Activated T-cell treated with anti-CD3 and anti-CD28 coated beads, Interleukin-2, amount 50 U/mL, for 4 hours (primary cell): ENCODE results near the gene NASP. TPM values are rescaled to one million over a fixed set of nuclear protein-coding genes. Genes with fewer than 3 reads are reported as not detected.

Source experiments
- ATAC-seq, 2 donors: fragments of 200-7000 bp; cut with Tn5 transposase; one replicate each; pipeline ENCODE4 v1.10.0; 2021
- DNase-seq: peaks from one replicate; pipeline ENCODE4 v3.0.0-alpha.2; 2020
- H3K27me3 Mint-ChIP-seq: one replicate; pipeline ENCODE4 v1.8.0; 2021; ENCODE audit warnings: low read depth, mixed read lengths
- H3K36me3 Mint-ChIP-seq: one replicate; pipeline ENCODE4 v1.8.0; 2022; ENCODE audit warnings: mixed read lengths; ENCODE audit not compliant: insufficient read depth
- H3K4me1 Mint-ChIP-seq: one replicate; pipeline ENCODE4 v1.8.0; 2021; ENCODE audit warnings: low read depth, mixed read lengths
- H3K4me3 Mint-ChIP-seq: one replicate; pipeline ENCODE4 v1.8.0; 2021; ENCODE audit warnings: mild to moderate bottlenecking, moderate library complexity, mixed read lengths
- H3K9me3 Mint-ChIP-seq: one replicate; pipeline ENCODE4 v1.8.0; 2021; ENCODE audit warnings: mixed read lengths
- total RNA-seq, 3 donors: library from RNA; stranded (reverse); gene quantifications; one replicate each; pipeline ENCODE4 v1.2.1, GENCODE V29; 2021

The NASP gene, protein sequence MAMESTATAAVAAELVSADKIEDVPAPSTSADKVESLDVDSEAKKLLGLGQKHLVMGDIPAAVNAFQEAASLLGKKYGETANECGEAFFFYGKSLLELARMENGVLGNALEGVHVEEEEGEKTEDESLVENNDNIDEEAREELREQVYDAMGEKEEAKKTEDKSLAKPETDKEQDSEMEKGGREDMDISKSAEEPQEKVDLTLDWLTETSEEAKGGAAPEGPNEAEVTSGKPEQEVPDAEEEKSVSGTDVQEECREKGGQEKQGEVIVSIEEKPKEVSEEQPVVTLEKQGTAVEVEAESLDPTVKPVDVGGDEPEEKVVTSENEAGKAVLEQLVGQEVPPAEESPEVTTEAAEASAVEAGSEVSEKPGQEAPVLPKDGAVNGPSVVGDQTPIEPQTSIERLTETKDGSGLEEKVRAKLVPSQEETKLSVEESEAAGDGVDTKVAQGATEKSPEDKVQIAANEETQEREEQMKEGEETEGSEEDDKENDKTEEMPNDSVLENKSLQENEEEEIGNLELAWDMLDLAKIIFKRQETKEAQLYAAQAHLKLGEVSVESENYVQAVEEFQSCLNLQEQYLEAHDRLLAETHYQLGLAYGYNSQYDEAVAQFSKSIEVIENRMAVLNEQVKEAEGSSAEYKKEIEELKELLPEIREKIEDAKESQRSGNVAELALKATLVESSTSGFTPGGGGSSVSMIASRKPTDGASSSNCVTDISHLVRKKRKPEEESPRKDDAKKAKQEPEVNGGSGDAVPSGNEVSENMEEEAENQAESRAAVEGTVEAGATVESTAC
- total RNA-seq: 100 to 1,000 TPM; 243 to 271 (median 268) TPM

DNA sequence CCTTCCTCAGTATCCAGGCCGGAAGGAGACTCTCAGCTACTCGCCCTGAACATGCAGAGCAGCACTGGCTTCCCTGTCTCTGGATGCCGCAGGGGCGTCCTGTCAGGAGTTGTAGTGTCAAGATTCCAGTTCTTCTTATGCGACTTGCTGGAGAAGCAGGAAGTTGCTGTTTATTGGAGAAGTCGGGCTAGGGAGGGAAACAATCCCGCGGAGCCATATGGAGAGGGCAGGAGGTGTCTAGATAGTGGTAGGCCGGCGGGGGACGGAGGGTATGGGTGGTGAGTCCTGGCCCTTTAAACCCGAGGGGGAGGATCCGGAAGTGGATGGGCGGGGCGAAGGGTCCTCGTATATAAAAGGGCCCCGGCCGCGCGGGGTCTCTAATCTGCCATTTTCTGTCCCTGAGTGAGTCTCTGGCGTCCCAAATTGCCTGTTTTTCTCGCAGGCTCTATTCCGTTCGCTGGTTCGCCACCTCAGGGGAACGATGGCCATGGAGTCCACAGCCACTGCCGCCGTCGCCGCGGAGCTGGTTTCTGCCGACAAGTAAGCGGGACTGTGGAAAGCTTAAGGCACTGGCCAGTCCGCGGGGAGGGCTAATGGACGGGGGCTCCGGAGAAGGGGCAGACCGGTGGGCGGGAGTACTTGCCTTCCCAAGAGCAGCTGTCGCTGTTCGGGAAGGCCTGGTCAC, at the start of gene NASP:
NASP (plus strand) TSS at position 376 of the 685 bp plus-strand sequence; CDS start at position 482, 106 bp downstream.
- H3K4me3 Mint-ChIP-seq: peak within 1 kb of the TSS; percentile 99
- no peaks in the 10 kb centered on the region for H3K9me3 Mint-ChIP-seq
- ATAC-seq (peak; percentile 73 to 75), DNase-seq (peak; percentile 93)
- H3K27me3 Mint-ChIP-seq: no peaks in the 10 kb centered on the region
- peaks cover 2% of the 10 kb centered on the region for H3K36me3 Mint-ChIP-seq
- peaks cover 26% of the 10 kb centered on the region for H3K4me1 Mint-ChIP-seq

DNA sequence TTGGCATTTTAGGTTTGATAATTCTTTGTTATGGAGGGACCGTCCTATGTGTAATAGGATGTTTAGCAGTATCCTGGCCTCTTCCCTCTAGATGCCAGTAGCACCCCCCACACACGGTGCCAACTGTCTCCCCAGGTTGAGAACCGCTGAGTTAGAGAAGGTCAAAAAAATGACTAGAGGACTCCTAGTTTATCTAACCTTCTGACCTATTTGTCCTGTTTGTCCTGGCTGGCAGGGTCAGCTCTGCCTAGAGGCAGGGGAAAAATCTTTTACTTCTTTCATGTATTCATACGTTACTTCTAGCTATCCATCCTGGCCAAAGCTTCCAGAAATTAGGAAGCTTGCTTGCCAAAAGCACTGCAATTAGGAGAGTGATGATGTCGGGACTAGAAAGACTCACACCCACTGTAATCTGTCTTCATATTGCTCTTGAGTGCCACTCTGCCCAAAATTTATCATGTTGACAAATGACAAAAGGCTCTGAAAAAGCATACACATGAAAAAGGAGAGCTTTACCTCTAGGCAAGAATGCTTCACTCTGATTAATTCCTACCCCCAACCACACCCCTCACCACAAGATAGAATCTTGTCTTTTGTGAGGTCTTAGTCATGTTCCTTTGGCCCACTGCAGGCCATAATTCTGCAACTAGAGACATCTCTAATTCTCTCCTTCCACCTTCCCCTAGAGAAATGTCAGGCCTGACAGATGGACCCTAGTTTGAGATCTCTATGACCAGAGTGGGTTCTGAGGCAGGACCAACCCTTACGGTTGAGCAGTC, 47.7 kb upstream of the NASP start:
- ATAC-seq (peak; percentile 82 to 87), DNase-seq (no peak)
- no peak overlapping the region for H3K4me3 Mint-ChIP-seq
- no peaks in the 10 kb centered on the region for H3K27me3 Mint-ChIP-seq
- H3K36me3 Mint-ChIP-seq: no peaks in the 10 kb centered on the region
- no peaks in the 10 kb centered on the region for H3K9me3 Mint-ChIP-seq
- peaks cover 7% of the 10 kb centered on the region for H3K4me1 Mint-ChIP-seq

DNA sequence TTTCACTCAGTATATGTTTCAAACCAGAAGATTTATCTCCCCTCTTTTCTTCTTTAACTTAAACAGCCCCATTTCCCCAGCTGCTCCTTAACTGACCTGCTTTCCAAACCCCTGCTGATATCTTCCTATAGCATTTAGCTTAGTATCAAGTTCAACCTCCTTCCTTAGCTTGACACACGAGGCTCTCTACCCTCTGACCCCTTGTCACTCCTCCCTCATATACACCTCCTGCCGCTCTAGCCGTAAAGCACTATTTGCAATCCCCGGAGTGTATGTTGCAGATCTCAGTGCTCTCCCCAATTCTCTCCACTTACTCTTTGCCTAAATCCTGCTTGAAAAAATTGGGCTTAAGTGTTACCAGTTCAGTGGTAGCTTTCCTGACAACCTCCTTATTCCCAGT, 47.0 kb upstream of the NASP start:
- Mint-ChIP-seq H3K27me3 (no peaks in the 10 kb centered on the region), H3K9me3 (no peaks in the 10 kb centered on the region), H3K4me3 (no peak overlapping the region), H3K36me3 (no peaks in the 10 kb centered on the region), H3K4me1 (peaks cover 6% of the 10 kb centered on the region)
- no peak for ATAC-seq
- DNase-seq: no peak

DNA sequence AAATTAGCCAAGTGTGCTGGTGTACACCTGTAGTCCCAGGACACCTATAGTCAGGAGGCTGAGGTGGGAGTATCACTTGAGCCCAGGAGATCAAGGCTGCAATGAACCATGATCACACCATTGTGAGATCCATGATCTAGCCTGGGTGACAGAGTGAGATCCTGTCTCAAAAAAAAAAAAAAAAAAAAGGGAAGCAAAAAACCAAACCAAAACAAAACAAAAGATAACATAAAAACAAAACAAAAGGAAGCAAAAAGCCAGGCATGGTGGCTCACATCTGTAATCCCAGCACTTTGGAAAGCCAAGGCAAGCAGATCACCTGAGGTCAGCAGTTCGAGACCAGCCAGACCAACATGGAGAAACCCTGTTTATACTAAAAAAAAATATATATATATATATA, 42.6 kb upstream of the NASP start:
- no peak for ATAC-seq
- Mint-ChIP-seq H3K27me3 (no peaks in the 10 kb centered on the region), H3K4me3 (no peak overlapping the region), H3K4me1 (peaks cover 35% of the 10 kb centered on the region), H3K9me3 (no peaks in the 10 kb centered on the region), H3K36me3 (no peaks in the 10 kb centered on the region)
- no peak for DNase-seq

DNA sequence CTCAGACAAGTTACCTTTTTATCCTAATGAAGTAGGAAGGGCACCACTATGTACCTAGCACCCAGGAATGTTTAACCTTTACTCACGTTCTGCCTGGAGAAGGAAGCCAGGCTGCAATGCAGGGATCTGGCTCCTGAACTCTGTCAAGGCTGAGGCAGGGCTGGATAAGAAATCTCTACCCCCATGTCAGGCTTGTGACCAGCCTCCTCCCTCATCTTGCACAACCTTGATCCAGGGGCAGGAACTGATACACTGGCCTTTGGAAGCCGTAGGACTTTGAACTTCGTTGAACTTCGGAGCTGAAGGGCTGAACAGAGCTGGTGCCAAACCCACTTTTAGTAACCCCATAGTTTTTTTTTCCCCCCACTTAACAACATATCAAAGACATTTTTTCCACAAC, 41.2 kb upstream of the NASP start:
- no peaks in the 10 kb centered on the region for H3K36me3 Mint-ChIP-seq
- no peaks in the 10 kb centered on the region for H3K27me3 Mint-ChIP-seq
- H3K4me3 Mint-ChIP-seq: no peak overlapping the region
- H3K4me1 Mint-ChIP-seq: peaks cover 32% of the 10 kb centered on the region
- H3K9me3 Mint-ChIP-seq: no peaks in the 10 kb centered on the region
- DNase-seq (no peak), ATAC-seq (no peak)

DNA sequence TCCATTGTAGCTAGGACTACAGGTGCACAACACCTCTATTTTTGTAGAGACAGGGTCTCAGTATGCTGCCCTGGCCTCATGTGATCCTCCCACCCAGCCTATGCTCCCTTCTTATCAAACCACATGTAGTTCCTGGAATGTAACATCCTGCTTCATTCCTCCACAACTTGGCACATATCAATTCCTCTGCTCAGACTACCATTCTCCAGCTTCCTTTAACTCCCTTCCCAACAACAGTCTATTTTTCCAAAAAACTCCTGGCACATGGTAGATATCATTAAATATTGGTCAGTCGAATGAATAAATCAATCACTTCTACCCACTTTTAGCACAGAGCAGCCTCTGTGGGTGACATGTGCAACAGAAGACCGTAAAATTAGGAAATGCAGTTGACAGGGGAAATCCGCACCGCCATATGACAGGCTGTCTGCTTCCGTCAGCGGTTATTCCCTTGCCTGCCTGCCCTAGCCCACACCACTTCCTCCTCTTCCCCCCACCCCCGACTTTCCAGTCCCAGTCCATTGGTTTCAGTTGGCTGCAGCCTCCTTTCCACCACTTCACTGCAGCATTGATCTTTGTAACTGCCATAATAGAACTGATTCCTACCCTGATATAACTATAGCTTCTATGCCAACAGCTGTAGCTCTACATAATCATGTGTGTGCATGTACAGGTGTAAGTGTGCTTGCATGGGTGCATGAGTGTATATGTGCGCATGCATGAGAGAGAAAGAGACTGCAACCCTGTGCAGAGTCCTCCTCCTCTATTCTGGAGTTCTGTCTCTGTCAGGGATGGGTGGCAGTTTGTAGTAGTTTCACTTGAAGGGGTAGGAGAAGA, 40.0 kb upstream of the NASP start:
- no peaks in the 10 kb centered on the region for H3K9me3 Mint-ChIP-seq

DNA sequence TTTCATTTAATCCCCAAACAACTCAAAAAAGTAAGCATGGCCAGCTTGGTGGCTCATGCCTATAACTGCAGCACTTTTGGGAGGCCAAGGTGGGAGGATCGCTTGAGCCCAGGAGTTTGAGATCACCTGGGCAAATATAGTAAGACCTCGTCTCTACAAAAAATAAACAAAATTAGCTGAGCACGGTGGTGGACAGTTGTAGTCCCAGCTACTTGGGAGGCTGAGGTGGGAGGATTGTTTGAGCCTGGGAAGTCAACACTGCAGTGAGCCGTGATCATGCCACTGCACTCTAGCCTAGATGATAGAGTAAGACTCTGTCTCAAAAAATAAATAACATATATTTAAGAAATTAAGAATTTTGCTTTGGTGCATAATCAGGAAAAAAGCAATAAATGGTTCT, 39.3 kb upstream of the NASP start:
- DNase-seq (no peak), ATAC-seq (no peak)
- Mint-ChIP-seq H3K9me3 (no peaks in the 10 kb centered on the region), H3K4me1 (peaks cover 32% of the 10 kb centered on the region), H3K27me3 (no peaks in the 10 kb centered on the region), H3K4me3 (no peak overlapping the region), H3K36me3 (no peaks in the 10 kb centered on the region)

More for the DNA sequence above, 40.0 kb upstream of the NASP start:
- no peaks in the 10 kb centered on the region for H3K36me3 Mint-ChIP-seq
- H3K27me3 Mint-ChIP-seq: no peaks in the 10 kb centered on the region
- DNase-seq (peak; percentile 72), ATAC-seq (peak; percentile 90 to 94)
- peak overlapping the region; percentile 66 for H3K4me3 Mint-ChIP-seq
- peaks cover 32% of the 10 kb centered on the region for H3K4me1 Mint-ChIP-seq

DNA sequence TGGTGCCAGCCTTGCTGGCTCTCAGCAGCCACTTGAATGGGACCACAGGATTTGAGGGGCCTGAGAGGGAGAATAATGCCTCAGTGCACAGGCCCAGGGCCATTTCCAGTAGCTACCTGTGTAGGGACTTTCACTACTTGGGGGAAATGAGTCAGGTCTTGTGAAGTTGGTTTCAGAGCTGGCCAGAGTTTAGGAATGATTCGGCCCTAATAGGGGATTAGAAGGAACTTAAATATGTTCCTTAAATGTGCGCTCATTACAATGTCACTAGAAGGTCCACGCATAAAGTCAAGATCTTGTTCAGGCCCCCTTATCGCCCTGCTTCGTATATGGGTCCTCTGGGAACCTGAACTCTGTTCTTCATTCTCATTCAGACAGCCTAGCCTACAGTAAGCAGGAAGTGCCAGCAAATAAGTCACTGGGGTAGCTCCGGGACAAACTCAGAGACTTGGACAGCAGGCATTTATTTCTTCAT, 38.8 kb upstream of the NASP start:
- ATAC-seq: peak in 1 of 2 donors; percentile 34
- no peaks in the 10 kb centered on the region for H3K27me3 Mint-ChIP-seq
- no peak for DNase-seq
- H3K4me1 Mint-ChIP-seq: peaks cover 32% of the 10 kb centered on the region
- H3K9me3 Mint-ChIP-seq: no peaks in the 10 kb centered on the region
- no peak overlapping the region for H3K4me3 Mint-ChIP-seq
- no peaks in the 10 kb centered on the region for H3K36me3 Mint-ChIP-seq

DNA sequence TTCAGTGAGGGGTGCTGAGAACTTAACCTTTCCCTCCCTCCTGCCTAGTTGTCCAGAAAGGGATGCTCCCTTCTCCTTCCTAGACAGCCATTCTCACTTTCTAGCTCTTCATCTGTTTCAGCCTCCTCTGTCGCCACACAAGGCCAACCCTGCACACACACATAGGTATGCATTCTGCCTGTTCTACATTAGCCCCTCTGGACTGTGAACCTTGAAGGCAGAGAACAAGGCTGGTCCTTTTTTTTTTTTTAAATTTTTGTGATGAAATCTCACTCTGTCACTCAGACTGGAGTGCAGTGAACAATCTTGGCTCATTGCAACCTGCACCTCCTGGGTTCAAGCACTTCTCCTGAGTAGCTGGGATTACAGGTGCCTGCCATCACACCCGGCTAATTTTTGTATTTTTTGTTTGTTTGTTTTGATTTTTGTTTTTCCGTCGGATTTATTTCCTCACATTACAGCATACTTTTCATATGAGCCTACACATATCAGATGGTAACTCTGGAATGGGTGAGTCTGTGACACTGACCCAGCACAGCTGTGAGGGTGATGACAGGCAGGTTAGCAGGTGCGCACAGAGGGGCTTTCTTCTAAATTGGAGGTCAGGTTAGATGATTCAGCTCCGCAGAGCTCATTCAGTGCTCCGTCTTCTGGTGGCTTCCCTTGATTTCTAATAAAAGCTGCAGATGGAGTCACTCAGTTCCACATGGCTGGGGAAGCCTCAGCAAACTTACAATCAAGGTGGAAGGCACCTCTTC, 38.1 kb upstream of the NASP start:
- peaks cover 32% of the 10 kb centered on the region for H3K4me1 Mint-ChIP-seq
- no peaks in the 10 kb centered on the region for H3K27me3 Mint-ChIP-seq
- H3K9me3 Mint-ChIP-seq: no peaks in the 10 kb centered on the region
- no peaks in the 10 kb centered on the region for H3K36me3 Mint-ChIP-seq
- DNase-seq: no peak
- no peak for ATAC-seq
- H3K4me3 Mint-ChIP-seq: no peak overlapping the region

DNA sequence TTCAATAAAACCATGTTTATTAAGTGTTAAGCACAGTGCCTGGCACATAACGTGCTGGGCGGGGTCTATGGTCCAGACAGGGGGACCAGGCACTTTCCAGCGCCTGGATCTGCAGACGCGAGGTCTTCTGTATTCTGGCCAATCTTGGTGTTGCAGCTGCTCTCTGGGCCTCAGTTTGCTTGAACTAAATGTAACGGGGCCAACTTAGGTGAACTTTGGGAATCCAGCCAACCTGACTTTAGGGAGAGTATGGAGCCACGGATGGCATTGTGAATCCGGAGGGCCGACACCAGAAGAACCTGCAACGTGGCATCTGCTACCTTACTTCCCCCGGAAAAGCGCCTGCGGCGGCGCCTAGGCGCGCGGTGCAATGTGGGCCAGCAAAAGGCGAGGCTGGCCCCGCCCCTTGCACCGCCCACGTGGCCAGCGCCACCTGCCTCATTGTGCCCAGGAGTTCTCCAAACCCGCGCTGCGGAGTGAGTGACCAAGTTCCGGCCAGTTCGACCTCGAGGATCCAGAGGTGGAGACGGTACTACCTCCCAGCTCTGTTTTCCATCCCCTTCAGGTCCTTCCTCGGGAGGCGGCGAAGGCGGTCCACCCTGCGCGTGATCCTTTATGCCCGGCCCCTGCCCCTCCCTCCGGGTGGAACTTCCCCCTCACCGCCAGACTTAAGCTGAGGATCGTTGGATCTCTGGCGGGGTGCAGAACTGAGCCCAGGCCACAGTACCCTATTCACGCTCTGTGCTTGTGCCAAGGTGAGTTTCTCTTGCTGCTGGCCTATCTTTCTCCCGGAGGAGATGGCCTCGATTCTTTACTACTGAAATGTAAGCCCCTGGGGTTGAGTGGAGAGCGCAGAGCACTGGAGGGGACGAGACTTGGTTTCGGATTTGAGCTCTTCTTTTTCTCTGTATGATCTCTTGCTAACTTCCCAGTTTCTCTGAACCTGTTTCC, 33.2 kb upstream of the NASP start, which contains the start of gene AKR1A1:
AKR1A1 (plus strand) TSS at position 426 of the 951 bp plus-strand sequence. CDS start 10,969 bp downstream, outside the sequence.
- Mint-ChIP-seq H3K27me3 (no peaks in the 10 kb centered on the region), H3K4me1 (peaks cover 16% of the 10 kb centered on the region), H3K36me3 (peaks cover 9% of the 10 kb centered on the region), H3K4me3 (peak within 1 kb of the TSS; percentile 98), H3K9me3 (no peaks in the 10 kb centered on the region)
- DNase-seq (peak; percentile 85), ATAC-seq (peak; percentile 95 to 96)

DNA sequence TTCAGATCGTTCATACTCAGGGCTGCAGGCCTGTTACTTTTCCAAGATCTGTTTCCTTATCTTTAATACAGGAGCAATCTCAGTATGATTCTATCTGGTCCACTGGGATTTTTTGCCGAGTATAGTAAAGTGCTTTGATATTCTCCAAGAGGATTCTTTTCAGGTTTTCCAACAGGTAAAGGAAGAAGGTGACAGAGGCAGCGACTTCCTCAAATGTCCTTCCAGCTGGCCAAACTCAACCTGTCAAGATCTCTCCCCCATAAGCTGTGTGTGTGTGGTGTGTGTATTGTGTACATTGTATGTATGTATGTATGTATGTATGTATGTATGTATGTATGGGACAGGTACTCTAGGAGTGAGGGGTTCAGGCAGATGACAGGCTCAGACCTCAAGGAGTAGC, 32.2 kb upstream of the NASP start:
- DNase-seq (no peak), ATAC-seq (no peak)
- Mint-ChIP-seq H3K4me1 (peaks cover 17% of the 10 kb centered on the region), H3K4me3 (peak overlapping the region; percentile 98), H3K27me3 (no peaks in the 10 kb centered on the region), H3K9me3 (no peaks in the 10 kb centered on the region), H3K36me3 (peaks cover 14% of the 10 kb centered on the region)

DNA sequence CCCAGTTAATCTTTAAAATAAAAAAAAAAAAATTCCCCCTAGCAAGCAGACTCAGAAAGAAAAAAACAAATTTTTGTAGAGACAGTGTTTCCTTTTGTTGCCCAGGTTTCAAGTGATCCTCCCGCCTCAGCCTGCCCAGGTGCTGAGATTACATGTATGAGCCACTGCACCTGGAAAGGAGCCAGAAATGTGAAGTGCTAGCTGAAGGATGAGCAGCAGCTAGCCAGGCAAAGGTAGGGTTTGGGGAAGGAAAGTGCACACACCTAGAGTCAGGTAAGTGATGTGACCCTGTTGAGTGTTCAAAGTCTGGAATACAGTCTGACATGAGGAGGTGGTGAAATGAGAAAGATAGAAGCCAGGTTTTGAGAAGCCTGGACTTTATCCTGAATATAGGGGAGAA, 31.5 kb upstream of the NASP start:
- peaks cover 17% of the 10 kb centered on the region for H3K4me1 Mint-ChIP-seq
- H3K36me3 Mint-ChIP-seq: peaks cover 14% of the 10 kb centered on the region
- DNase-seq (no peak), ATAC-seq (no peak)
- peak overlapping the region; percentile 98 for H3K4me3 Mint-ChIP-seq
- H3K9me3 Mint-ChIP-seq: no peaks in the 10 kb centered on the region
- H3K27me3 Mint-ChIP-seq: no peaks in the 10 kb centered on the region
